Adrenal gland (tissue), 12 donors: ENCODE results near the gene PLXNA4. TPM values are rescaled to one million over a fixed set of nuclear protein-coding genes. Genes with fewer than 3 reads are reported as not detected.

Source experiments
- DNase-seq, 7 donors: peaks; one replicate each; pipeline ENCODE4 v3.0.0-alpha.2; 2019 to 2020
- H3K27ac ChIP-seq, 5 donors: fragments of 200-600 bp; sonication (generic) in 4 of 5; 1 replicate in 3 of 5; 2 replicates in 2 of 5; pipeline versions ENCODE4 v1.5.1 to v1.8.0; 2016 to 2020; ENCODE audit warnings: mild to moderate bottlenecking in 1 of 5
- H3K27me3 ChIP-seq: fragments of 200-600 bp; 2 replicates; pipeline ENCODE4 v1.8.0; 2021
- H3K36me3 ChIP-seq, 2 donors: fragments of 200-600 bp; replicated peaks in 1 of 2; 1 replicate in 1 of 2; 2 replicates in 1 of 2; pipeline versions ENCODE4 v1.5.1 to v1.8.0; 2018 to 2022
- H3K4me1 ChIP-seq, 2 donors: fragments of 200-600 bp; replicated peaks in 1 of 2; 1 replicate in 1 of 2; 2 replicates in 1 of 2; pipeline versions ENCODE4 v1.5.1 to v1.8.0; 2018 to 2021
- H3K4me3 ChIP-seq, 4 donors: fragments of 200-600 bp; sonication (generic) in 3 of 4; one replicate each; pipeline ENCODE4 v1.5.1; 2016 to 2018
- H3K9me3 ChIP-seq, 3 donors: fragments of 200-600 bp; sonication (generic) in 1 of 3; replicated peaks in 1 of 3; 1 replicate in 2 of 3; 2 replicates in 1 of 3; pipeline versions ENCODE4 v1.5.1 to v1.8.0; 2016 to 2021
- POLR2A ChIP-seq, 2 donors: fragments of 450-650 bp; IDR thresholded peaks; one replicate each; pipeline ENCODE4 v1.6.1; 2017; ENCODE audit warnings: antibody characterized with exemption in 2 of 2, mild to moderate bottlenecking in 2 of 2, moderate library complexity in 1 of 2
- WGBS, 4 donors: extraction: QIAGEN DNeasy Blood & Tissue Kit in 2 of 4; methylation state at CpG; one replicate each; pipeline versions ENCODE4 v1.1.5 to v1.1.7; 2013 to 2017; 5-methylcytosine and 5-hydroxymethylcytosine counted together
- intact Hi-C, 2 donors: fragments of 100-400 bp; cut with DNase I; formaldehyde crosslinking; loops; one replicate each; pipeline versions ENCODE4 v1.14.1 to v1.15.0; 2022 to 2023
- polyA plus RNA-seq, 3 donors: library from polyadenylated mRNA; stranded (reverse); fragments of 200-250 nt in 2 of 3; fragments of 350-450 nt in 1 of 3; fragmentation: Illumina TruSeq in 1 of 3; extraction: RNeasy Lipid Tissue Mini Kit (QIAGEN cat#74804) in 1 of 3; gene quantifications; one replicate each; pipeline ENCODE4 v1.2.3, GENCODE V29; 2013 to 2014
- total RNA-seq, 9 donors: library from RNA; depleted of rRNA in 4 of 9; stranded (reverse); fragments of >200 nt in 4 of 9; fragments of 120-200 nt in 1 of 9; fragmentation: NEBNext Ultra II Directional in 1 of 9; extraction: Animal tissue kit (Norgen Biotek cat#: 25700) in 1 of 9; gene quantifications; one replicate each; pipeline versions ENCODE4 v1.1.0 to v1.2.4, GENCODE V29; 2013 to 2023
- TF ChIP-seq, protein P1 (sequence below), 6 experiments: fragments of 450-650 bp in 4 of 6; fragments of 200-600 bp in 2 of 6; sonication (generic) in 1 of 6; IDR thresholded peaks; 1 replicate in 5 of 6; 2 replicates in 1 of 6; pipeline versions ENCODE4 v1.5.1 to v1.8.0; 2016 to 2021; ENCODE audit warnings: antibody characterized with exemption in 6 of 6, mild to moderate bottlenecking in 2 of 6, moderate library complexity in 1 of 6
- donor health status: healthy with polysubstance abuse.
- donor health status: Bipolar disorder and iron deficiency.
- donor health status: DM: yes; HTN: yes; CAD: no.
- donor health status: DM: no; HTN: no; CAD: no.
- donor health status: DM: no; HTN: no; CAD: no.
- donor health status: DM: yes; HTN: yes; CAD: no.

The PLXNA4 gene
- total and polyA plus RNA-seq, 12 donors = 0.99 to 10.7 (median 3.6) TPM

DNA sequence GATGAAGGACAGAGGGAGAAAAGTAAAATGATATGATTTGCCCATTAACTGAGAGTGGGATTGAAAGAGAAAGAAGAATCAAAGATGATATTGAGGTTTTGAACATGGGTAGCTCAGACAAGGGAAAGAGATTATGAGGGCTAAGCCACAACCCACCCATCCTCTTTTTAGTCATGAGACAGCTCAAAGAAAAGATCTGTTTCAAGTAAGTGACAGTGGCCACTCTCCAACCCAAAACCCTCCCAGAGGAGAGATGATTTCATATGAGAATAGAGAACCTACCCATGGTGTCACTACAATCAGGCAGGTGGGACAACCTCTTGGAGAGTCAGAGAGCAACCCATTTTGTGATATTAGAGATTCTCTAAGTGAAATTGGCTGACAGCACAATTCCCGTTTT is 32.2 kb downstream of the PLXNA4 start:
- no peak overlapping the region for H3K27ac ChIP-seq
- H3K27me3 ChIP-seq = no peaks in the 10 kb centered on the region
- H3K9me3 ChIP-seq = no peaks in the 10 kb centered on the region
- H3K4me3 ChIP-seq = no peak overlapping the region
- TF ChIP-seq POLR2A (IDR thresholded peaks at IDR 0.05) = no peak
- TF ChIP-seq, protein P1, sequence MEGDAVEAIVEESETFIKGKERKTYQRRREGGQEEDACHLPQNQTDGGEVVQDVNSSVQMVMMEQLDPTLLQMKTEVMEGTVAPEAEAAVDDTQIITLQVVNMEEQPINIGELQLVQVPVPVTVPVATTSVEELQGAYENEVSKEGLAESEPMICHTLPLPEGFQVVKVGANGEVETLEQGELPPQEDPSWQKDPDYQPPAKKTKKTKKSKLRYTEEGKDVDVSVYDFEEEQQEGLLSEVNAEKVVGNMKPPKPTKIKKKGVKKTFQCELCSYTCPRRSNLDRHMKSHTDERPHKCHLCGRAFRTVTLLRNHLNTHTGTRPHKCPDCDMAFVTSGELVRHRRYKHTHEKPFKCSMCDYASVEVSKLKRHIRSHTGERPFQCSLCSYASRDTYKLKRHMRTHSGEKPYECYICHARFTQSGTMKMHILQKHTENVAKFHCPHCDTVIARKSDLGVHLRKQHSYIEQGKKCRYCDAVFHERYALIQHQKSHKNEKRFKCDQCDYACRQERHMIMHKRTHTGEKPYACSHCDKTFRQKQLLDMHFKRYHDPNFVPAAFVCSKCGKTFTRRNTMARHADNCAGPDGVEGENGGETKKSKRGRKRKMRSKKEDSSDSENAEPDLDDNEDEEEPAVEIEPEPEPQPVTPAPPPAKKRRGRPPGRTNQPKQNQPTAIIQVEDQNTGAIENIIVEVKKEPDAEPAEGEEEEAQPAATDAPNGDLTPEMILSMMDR (IDR thresholded peaks at IDR 0.05) = no peak
- no peak for DNase-seq
- 50 to 84% (median 65%) methylated on average over 1 of the region's 1 CpG for WGBS, 4 donors
- intact Hi-C loops = no loop called here
- no peaks in the 10 kb centered on the region for H3K4me1 ChIP-seq
- H3K36me3 ChIP-seq = no peaks in the 10 kb centered on the region

GRCh38 chr7:132542895-132543294 is 33.4 kb downstream of the PLXNA4 start:
- H3K4me3 ChIP-seq = no peak overlapping the region
- no peak overlapping the region for H3K27ac ChIP-seq
- TF ChIP-seq POLR2A (IDR thresholded peaks at IDR 0.05) = no peak
- TF ChIP-seq, protein P1 (IDR thresholded peaks at IDR 0.05) = no peak
- H3K27me3 ChIP-seq = no peaks in the 10 kb centered on the region
- no peaks in the 10 kb centered on the region for H3K36me3 ChIP-seq
- no peaks in the 10 kb centered on the region for H3K9me3 ChIP-seq
- intact Hi-C loops = no loop called here
- no peak for DNase-seq
- no peaks in the 10 kb centered on the region for H3K4me1 ChIP-seq
- WGBS, 4 donors = 40 to 53% (median 52%) methylated on average over 1 of the region's 1 CpG

DNA sequence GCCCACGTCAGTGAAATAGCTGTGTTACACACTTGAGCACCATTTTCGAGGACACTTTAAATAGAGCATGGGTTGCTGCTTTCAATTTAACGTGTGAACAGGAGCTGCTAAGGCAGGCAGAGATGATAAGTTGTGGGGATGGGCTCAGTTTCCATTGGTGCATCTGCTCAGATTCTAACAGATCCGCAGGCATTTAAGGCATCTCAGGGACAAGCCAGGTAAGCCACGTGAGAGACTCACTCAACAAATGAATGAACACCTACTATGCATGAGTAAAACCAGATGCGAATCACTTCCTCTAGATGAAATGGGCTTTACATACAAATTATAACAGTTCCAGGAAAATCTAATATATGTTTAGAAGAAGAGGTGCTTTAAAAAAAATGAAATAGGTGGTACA is 34.6 kb downstream of the PLXNA4 start:
- TF ChIP-seq, protein P1 (IDR thresholded peaks at IDR 0.05) = no peak
- no peak for TF ChIP-seq POLR2A (IDR thresholded peaks at IDR 0.05)
- intact Hi-C loops = no loop called here
- Histone ChIP-seq H3K9me3 (no peaks in the 10 kb centered on the region), H3K4me3 (no peak overlapping the region), H3K27me3 (no peaks in the 10 kb centered on the region), H3K27ac (no peak overlapping the region), H3K4me1 (no peaks in the 10 kb centered on the region), H3K36me3 (no peaks in the 10 kb centered on the region)
- no peak for DNase-seq
- 44 to 58% (median 47%) methylated on average over 6 of the region's 6 CpGs for WGBS, 4 donors

DNA sequence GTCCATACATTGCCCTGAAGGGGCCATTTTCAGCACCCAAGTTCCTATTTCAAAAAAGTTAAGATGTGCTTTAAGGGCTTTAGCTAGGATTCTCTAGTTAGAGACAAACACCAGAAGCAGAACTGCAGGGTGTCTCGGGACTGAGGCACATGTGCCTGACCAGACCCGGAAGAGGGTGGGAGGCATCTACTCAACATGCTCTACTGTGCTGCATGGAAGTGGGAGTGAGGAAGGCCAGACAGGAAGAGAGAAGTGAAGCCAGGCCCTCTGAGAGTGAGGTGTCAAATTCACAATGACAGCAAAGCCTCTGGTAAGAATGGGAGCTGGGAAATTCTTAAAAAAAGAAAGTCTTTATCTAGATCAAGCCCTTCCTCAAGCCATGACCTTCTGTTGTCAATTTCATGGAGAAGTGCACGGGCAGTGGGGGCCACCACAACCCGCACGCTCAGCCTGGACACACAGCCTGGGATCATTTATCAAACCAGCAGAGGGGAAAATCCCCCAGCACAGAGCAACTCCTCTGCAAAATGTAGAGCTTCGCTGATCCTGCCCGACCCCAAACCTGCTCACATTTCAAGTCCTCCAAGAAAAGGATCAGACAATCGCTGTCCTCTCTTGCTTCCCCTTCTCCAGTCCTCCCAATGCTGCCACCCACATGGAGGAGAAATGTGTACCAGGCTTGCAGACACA is 38.7 kb downstream of the PLXNA4 start:
- TF ChIP-seq, protein P1 (IDR thresholded peaks at IDR 0.05) = no peak
- TF ChIP-seq POLR2A (IDR thresholded peaks at IDR 0.05) = no peak
- H3K4me3 ChIP-seq = no peak overlapping the region
- no peak overlapping the region for H3K27ac ChIP-seq
- DNase-seq = peak in 1 of 7 donors; percentile 23
- H3K27me3 ChIP-seq = no peaks in the 10 kb centered on the region
- intact Hi-C loops = no loop called here
- no peaks in the 10 kb centered on the region for H3K36me3 ChIP-seq
- no peaks in the 10 kb centered on the region for H3K9me3 ChIP-seq
- H3K4me1 ChIP-seq = no peaks in the 10 kb centered on the region
- WGBS, 4 donors = 56 to 68% (median 60%) methylated on average over 7 to 8 of the region's 8 CpGs
